Gastrocnemius medialis (tissue), 4 donors: ENCODE results near the gene TMEM169.

ENCODE experiments used
- CTCF ChIP-seq, 5 experiments: fragments of 450-650 bp in 3 of 5; fragments of 200-600 bp in 2 of 5; sonication (generic) in 2 of 5; IDR thresholded peaks in 4 of 5; conservative IDR thresholded peaks in 1 of 5; 1 replicate in 4 of 5; 2 replicates in 1 of 5; pipeline ENCODE4 v1.5.1; 2016 to 2019; ENCODE audit warnings: antibody characterized with exemption in 5 of 5, mild to moderate bottlenecking in 3 of 5, moderate library complexity in 3 of 5
- POLR2A ChIP-seq, 2 donors: fragments of 450-650 bp; IDR thresholded peaks; one replicate each; pipeline ENCODE4 v1.6.1; 2017; ENCODE audit warnings: antibody characterized with exemption in 2 of 2, mild to moderate bottlenecking in 2 of 2, moderate library complexity in 2 of 2

GRCh38 chr2:216113572-216113971, 31.9 kb downstream of the TMEM169 start:
- TF ChIP-seq POLR2A (IDR thresholded peaks at IDR 0.05) (no peak), CTCF (IDR thresholded peaks at IDR 0.05 in 4 of 5, conservative IDR thresholded peaks at IDR 0.05 in 1 of 5) (no peak)
